Smooth muscle cell (in vitro differentiated cells): ENCODE data around the gene C12orf43. TPM values are rescaled to one million over a fixed set of nuclear protein-coding genes. Genes with fewer than 3 reads are reported as not detected.
"Not testable (repeated sequence)": the region's sequence is repeated elsewhere in the genome, so short reads cannot be mapped to it uniquely, and the experiment has no call there.

Experiments
- DNase-seq: peaks from one replicate; lab custom pipeline; 2025; ENCODE audit not compliant: unreplicated experiment; lab: John Stamatoyannopoulos, UW
- H2AFZ ChIP-seq: fragments of 200-600 bp; sonication (generic); 2 replicates; pipeline ENCODE4 v1.6.0; 2016; ENCODE audit warnings: antibody characterized with exemption, low read depth, mild to moderate bottlenecking
- H3F3A ChIP-seq: fragments of 200-600 bp; sonication (generic); 2 replicates; pipeline ENCODE4 v1.6.0; 2017; ENCODE audit warnings: antibody characterized with exemption, low read depth
- H3K27ac ChIP-seq: fragments of 200-600 bp; sonication (generic); 2 replicates; pipeline ENCODE4 v1.5.1; 2016; ENCODE audit warnings: low read depth, mild to moderate bottlenecking
- H3K27me3 ChIP-seq: fragments of 200-600 bp; sonication (generic); 2 replicates; pipeline ENCODE4 v1.6.1; 2016; ENCODE audit warnings: low read depth, mild to moderate bottlenecking
- H3K36me3 ChIP-seq: fragments of 200-600 bp; sonication (generic); 2 replicates; pipeline ENCODE4 v1.5.1; 2016; ENCODE audit warnings: low read depth
- H3K4me1 ChIP-seq: fragments of 200-600 bp; sonication (generic); 2 replicates; pipeline ENCODE4 v1.5.1; 2016; ENCODE audit warnings: low read depth
- H3K4me2 ChIP-seq: fragments of 200-600 bp; sonication (generic); 2 replicates; pipeline ENCODE4 v1.6.0; 2016; ENCODE audit warnings: mild to moderate bottlenecking
- H3K4me3 ChIP-seq: fragments of 200-600 bp; sonication (generic); 2 replicates; pipeline ENCODE4 v1.5.1; 2016; ENCODE audit warnings: mild to moderate bottlenecking
- H3K79me2 ChIP-seq: fragments of 200-600 bp; sonication (generic); 2 replicates; pipeline ENCODE4 v1.6.0; 2016; ENCODE audit warnings: low read depth, mild to moderate bottlenecking
- H3K9ac ChIP-seq: fragments of 200-600 bp; sonication (generic); 2 replicates; pipeline ENCODE4 v1.6.0; 2016; ENCODE audit warnings: low read depth
- H3K9me3 ChIP-seq: fragments of 200-600 bp; sonication (generic); replicated peaks from 2 replicates; pipeline ENCODE4 v1.5.1; 2016; ENCODE audit warnings: low read depth
- H4K20me1 ChIP-seq: fragments of 200-600 bp; sonication (generic); 2 replicates; pipeline ENCODE4 v1.6.0; 2016; ENCODE audit warnings: low read depth
- CTCF ChIP-seq: fragments of 200-600 bp; sonication (generic); IDR thresholded peaks from 2 replicates; pipeline ENCODE4 v1.5.1; 2017; ENCODE audit warnings: borderline replicate concordance, mild to moderate bottlenecking, antibody characterized with exemption; ENCODE audit not compliant: insufficient read depth, poor library complexity, severe bottlenecking
- WGBS: methylation state at CpG from one replicate; pipeline ENCODE4 v1.1.7; 2016; ENCODE audit warnings: low lambda C conversion rate; 5-methylcytosine and 5-hydroxymethylcytosine counted together
- polyA plus RNA-seq: library from polyadenylated mRNA; unstranded; fragments of >200 nt; fragmentation: Nextera tagmentation; extraction: Ambion mirVana; gene quantifications from 2 replicates; pipeline ENCODE4 v1.2.1, GENCODE V29; 2016
- total RNA-seq: library from RNA; depleted of rRNA; stranded (reverse); fragments of >200 nt; gene quantifications from 2 replicates; pipeline ENCODE4 v1.2.3, GENCODE V29; 2014

The C12orf43 gene
- total and polyA plus RNA-seq, 2 experiments from 2014 or later: 9.4 to 14.1 TPM

GRCh38 chr12:121050725-121051124, 34.4 kb upstream of the C12orf43 start:
- no peak overlapping the region for H3K4me3 ChIP-seq
- H3K79me2 ChIP-seq: no peaks in the 10 kb centered on the region
- no peak overlapping the region for H2AFZ ChIP-seq
- H3K4me2 ChIP-seq: no peak overlapping the region
- no peaks in the 10 kb centered on the region for H3K4me1 ChIP-seq
- H3K9ac ChIP-seq: no peak overlapping the region
- no peaks in the 10 kb centered on the region for H3K9me3 ChIP-seq
- no peak for TF ChIP-seq CTCF
- no peak for DNase-seq
- H3K27me3 ChIP-seq: peaks cover 2% of the 10 kb centered on the region
- 87% methylated on average over 2 of the region's 2 CpGs for WGBS
- H4K20me1 ChIP-seq: no peaks in the 10 kb centered on the region
- no peak overlapping the region for H3K27ac ChIP-seq
- no peaks in the 10 kb centered on the region for H3K36me3 ChIP-seq
- no peaks in the 10 kb centered on the region for H3F3A ChIP-seq

GRCh38 chr12:121048442-121048841, 32.2 kb upstream of the C12orf43 start:
- Histone ChIP-seq H3K27me3 (peaks cover 13% of the 10 kb centered on the region), H3K36me3 (no peaks in the 10 kb centered on the region), H3F3A (no peaks in the 10 kb centered on the region), H4K20me1 (no peaks in the 10 kb centered on the region), H3K27ac (no peak overlapping the region), H3K9me3 (no peaks in the 10 kb centered on the region), H2AFZ (no peak overlapping the region), H3K4me2 (no peak overlapping the region), H3K79me2 (no peaks in the 10 kb centered on the region), H3K4me3 (no peak overlapping the region), H3K9ac (no peak overlapping the region), H3K4me1 (no peaks in the 10 kb centered on the region)
- DNase-seq: no peak
- TF ChIP-seq CTCF: no peak
- 72% methylated on average over 7 of the region's 7 CpGs for WGBS

- not testable (repeated sequence) for H3K4me3 ChIP-seq, H3K9me3 ChIP-seq, H3K4me1 ChIP-seq, H3K9ac ChIP-seq, H3K4me2 ChIP-seq, H3F3A ChIP-seq, H3K27ac ChIP-seq, H4K20me1 ChIP-seq, H3K36me3 ChIP-seq, H3K79me2 ChIP-seq, DNase-seq, H2AFZ ChIP-seq
- WGBS: 84% methylated on average over 12 of the region's 12 CpGs
- H3K27me3 ChIP-seq: peaks cover 13% of the 10 kb centered on the region
Measured at GRCh38 chr12:121047400-121047799, 31.1 kb upstream of the C12orf43 start.

GRCh38 chr12:121043067-121043466, 26.8 kb upstream of the C12orf43 start:
- H2AFZ ChIP-seq: no peak overlapping the region
- H3K4me2 ChIP-seq: no peak overlapping the region
- no peaks in the 10 kb centered on the region for H3K79me2 ChIP-seq
- H3F3A ChIP-seq: no peaks in the 10 kb centered on the region
- H3K9ac ChIP-seq: no peak overlapping the region
- peaks cover 13% of the 10 kb centered on the region for H3K27me3 ChIP-seq
- TF ChIP-seq CTCF: no peak
- H3K4me1 ChIP-seq: no peaks in the 10 kb centered on the region
- no peak for DNase-seq
- no peaks in the 10 kb centered on the region for H4K20me1 ChIP-seq
- H3K27ac ChIP-seq: no peak overlapping the region
- no peaks in the 10 kb centered on the region for H3K9me3 ChIP-seq
- H3K4me3 ChIP-seq: no peak overlapping the region
- 72% methylated on average over 4 of the region's 4 CpGs for WGBS
- H3K36me3 ChIP-seq: no peaks in the 10 kb centered on the region
